Activated naive CD8-positive, alpha-beta T cell treated with anti-CD3 and anti-CD28 coated beads, Interleukin-2, amount 50 U/mL, for 16 hours (primary cell): ENCODE data around the gene TRAF3IP3.

ENCODE experiments used
- DNase-seq: peaks from one replicate; pipeline ENCODE4 v3.0.0-alpha.2; 2020; ENCODE audit warnings: low read depth, low spot score

Gene TRAF3IP3, protein sequence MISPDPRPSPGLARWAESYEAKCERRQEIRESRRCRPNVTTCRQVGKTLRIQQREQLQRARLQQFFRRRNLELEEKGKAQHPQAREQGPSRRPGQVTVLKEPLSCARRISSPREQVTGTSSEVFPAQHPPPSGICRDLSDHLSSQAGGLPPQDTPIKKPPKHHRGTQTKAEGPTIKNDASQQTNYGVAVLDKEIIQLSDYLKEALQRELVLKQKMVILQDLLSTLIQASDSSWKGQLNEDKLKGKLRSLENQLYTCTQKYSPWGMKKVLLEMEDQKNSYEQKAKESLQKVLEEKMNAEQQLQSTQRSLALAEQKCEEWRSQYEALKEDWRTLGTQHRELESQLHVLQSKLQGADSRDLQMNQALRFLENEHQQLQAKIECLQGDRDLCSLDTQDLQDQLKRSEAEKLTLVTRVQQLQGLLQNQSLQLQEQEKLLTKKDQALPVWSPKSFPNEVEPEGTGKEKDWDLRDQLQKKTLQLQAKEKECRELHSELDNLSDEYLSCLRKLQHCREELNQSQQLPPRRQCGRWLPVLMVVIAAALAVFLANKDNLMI

DNA sequence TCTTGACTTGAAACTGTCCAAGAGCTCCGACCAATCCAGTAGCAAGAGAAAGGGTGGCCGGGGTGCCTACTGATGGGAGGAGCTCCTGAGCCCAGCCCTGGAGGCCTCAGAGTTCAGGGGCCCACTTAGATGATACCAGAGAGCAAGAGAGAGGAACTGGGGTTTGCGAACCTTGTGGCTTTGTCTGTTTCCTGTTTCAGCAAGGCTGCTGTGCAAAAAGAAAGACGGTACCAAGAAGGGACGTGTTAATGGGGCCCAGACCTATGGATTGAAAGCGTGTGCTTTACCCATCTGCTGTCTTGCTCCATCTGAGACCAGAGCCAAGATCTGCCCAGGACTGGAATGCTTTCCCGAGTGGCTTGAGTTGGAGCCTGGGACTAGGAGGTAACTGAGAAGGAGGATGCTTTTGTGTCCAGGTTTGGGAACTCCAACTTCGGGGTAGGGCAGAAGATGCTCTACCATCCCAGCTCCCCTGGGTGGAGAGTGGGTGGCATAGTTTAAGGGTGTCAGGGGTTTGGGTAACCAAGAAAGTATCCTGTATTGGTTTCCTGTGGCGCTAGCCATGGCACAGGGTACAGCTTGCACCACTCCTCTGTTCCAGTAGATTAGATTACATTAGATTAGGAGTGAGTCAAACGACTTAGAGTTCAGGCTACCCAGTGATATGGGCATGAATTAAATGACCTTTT is at the start of gene TRAF3IP3:
Gene TRAF3IP3 (plus strand): TSS at position 128 of the 689 bp plus-strand sequence. CDS start 3,987 bp downstream, outside the sequence.
- DNase-seq: peak; percentile 38

DNA sequence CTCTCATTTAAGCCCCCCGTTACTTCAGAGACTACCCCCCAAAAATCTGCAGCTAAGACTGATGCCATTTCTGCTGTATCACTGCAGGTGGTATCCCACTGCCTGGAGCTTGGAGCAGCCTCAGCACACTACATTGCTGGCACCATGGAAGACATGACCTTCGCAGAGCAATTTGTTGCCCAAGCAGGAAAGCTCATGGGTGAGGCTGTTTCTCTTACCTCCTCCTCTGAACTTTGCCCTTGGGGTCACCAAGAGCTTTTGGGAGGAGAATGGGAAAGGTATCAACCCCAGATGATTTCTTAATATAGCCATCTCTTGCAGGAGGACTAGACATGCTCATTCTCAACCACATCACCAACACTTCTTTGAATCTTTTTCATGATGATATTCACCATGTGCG is 49.2 kb upstream of the TRAF3IP3 start:
- DNase-seq: no peak

GRCh38 chr1:209707308-209707707 is 48.5 kb upstream of the TRAF3IP3 start:
- no peak for DNase-seq

DNA sequence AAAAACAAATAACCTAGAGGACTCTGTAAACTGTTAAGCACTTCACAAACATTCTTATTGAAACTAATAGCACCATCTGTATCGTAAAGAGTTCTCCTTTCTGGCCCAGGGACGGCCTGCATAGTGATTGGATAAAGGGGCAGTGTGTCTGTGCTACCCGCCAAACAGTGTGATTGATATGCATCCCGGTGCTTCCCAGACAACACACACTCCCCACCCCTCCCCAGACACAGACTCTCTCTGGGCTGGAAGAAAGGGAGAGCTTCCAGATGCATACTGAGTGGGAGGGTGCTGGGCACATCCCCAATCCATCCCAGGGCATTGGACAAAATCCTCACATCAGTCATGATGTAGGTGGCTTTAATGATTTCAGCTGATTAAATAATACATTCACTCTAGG is 47.6 kb upstream of the TRAF3IP3 start:
- DNase-seq: no peak

DNA sequence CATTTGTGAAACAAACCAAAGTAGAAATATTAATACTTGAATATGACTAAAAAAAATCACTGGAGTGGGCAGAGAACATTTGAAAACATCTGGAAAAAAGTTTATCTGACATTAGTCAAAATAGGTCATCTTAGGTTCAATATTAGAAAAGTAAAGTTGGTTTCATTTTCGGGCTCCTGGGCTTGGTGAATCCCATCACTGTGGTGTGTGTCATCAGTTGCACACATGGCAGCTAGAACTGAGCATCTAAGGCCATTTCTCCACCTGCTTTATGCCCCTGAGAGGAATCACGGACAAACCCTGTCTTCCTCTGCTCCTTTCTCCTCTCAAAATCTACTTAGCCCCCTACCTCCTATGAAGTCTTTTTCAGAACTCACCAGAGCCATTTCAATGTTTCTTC is 45.8 kb upstream of the TRAF3IP3 start:
- DNase-seq: no peak

DNA sequence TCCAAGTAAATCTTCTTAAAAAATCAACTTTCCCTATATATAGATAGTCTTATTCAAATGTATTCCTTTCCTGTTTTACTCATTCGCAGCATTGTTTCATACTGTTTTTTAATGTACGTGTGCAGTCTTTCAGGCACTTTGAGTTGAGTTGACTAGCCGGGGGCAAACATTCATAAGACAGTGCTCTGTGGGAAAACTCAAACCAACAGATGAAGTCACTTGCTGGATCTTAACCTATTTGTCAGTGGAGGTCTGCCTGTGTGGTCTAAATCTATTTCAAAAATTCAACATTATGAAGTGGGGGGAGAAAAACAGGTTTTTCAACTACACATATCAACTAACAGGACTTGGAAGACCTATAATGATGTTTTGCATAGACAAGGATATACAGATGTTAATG is 45.0 kb upstream of the TRAF3IP3 start:
- no peak for DNase-seq

DNA sequence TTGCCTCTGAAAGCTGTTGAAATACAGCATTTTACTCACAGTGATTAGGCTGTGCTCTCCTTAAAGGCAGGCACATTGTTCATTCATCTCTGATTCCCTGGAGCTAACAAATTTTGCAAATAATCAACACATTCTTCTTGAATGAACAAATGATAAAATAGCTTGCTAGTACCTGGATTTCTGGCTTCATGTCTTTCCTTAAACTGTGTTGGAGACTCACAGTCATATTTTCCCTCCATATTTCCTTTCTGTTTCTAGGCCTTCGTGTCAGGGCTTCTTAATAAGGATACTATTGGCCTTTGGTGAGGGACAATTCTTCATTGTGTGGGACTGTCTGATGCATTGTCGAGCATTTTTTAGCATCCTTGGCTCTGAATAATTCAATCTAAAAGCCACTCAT is 41.5 kb upstream of the TRAF3IP3 start:
- no peak for DNase-seq

DNA sequence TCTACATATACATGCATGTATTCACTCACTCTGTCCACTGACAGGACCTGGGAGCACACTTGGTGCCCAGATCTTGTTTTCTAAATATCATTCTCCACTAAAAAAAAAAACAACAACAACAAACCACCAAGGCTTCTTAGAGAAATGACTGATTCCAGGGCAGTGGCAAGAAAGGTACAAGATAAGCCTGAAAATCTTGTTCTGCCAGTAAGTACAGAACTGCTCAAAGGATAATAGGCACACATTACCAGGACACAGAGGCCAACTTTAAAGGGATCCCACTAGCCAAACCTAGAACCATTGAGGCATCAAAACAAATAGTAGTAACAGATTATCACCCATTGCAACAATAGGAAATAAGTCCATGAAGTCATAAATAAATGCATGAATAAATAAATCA is 40.5 kb upstream of the TRAF3IP3 start:
- DNase-seq: no peak

DNA sequence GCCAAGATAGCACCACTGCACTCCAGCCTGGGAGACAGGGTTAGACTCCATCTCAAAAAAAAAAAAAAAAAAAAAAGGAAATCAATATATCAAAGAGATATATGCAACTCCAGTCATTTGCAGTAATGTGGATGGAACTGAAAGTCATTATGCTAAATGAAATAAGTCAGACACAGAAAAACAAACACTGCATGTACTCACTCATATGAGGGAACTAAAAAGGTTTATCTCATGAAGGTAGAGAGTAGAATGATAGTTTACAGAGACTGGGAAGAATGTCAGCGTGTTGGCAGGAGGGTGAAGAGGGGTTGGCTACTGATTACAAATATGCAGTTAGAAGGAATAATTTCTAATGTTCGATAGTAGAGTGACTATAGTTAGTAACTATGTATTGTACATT is 38.0 kb upstream of the TRAF3IP3 start:
- DNase-seq: no peak

DNA sequence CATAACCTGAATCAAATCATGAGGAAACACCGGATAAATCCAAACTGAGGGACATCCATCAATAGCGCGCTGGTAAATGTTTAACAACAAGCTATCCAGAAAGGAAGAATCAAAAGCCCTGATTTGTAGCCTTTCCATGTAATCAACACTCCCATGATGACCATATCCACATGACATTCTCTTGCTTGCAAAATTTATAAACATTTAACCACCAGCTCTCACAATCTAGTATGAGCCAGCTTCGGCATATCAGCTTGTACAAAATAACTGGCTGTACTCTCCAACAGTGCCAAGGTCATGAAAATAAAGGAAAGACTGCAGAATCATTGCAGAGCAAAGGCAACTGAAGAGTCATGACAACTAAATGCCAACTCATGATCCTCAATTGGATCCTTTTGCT is 35.5 kb upstream of the TRAF3IP3 start:
- no peak for DNase-seq

DNA sequence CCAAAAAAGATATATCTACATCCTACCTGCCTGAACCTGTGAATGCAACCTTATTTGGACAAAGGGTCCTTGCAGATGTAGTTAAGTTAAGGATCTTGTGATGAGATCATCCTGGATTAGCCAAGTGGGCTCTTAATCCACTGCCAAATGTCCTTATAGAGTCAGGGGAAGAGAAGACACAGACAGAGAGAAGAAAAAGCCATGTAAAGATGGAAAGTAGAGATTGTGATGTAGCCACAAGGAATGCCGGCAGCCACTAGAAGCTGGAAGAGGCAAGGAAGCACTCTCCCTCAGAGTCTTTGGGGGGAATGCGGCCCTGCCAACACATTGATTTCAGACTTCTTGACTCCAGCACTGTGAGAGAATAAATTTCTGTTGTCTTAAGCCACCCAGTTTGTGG is 35.0 kb upstream of the TRAF3IP3 start:
- DNase-seq: no peak

DNA sequence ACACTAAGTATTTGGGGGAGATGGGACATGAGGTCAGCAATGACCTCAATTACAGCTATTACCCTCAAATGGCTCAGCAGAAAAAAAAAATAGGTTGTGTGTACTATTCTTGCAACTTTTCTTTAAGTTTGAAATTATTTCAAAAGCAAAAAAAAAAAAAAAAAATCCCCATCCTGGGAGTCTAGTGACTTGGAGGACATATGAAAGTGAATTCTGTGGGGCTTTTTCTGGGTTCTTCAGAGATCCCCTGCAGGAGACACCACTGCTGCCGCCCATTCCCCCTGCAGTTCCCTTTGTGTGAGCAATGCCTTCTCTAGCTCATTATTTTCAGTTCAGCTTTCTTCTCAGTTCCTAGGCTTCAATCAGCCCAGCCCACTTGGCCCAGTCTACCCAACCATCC is 34.5 kb upstream of the TRAF3IP3 start:
- no peak for DNase-seq

DNA sequence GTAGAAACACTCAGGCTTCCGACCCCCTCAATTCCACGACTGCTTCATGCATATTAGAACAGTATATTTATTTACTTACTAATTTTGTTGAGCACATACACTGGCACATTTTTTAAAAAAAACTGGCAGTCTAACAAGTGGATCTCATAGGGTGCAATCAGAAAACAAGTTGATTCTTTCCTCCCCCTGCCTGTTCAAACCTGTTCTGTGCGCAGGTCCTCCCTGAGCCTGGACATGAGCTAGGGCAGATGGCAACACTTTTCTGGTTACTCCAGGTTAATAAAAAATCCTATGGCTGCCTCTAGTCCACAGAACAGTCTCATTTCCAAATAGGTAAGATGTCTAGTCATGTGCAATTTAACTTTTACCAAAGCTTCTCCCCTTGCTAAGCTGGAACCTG is 32.6 kb upstream of the TRAF3IP3 start:
- no peak for DNase-seq

DNA sequence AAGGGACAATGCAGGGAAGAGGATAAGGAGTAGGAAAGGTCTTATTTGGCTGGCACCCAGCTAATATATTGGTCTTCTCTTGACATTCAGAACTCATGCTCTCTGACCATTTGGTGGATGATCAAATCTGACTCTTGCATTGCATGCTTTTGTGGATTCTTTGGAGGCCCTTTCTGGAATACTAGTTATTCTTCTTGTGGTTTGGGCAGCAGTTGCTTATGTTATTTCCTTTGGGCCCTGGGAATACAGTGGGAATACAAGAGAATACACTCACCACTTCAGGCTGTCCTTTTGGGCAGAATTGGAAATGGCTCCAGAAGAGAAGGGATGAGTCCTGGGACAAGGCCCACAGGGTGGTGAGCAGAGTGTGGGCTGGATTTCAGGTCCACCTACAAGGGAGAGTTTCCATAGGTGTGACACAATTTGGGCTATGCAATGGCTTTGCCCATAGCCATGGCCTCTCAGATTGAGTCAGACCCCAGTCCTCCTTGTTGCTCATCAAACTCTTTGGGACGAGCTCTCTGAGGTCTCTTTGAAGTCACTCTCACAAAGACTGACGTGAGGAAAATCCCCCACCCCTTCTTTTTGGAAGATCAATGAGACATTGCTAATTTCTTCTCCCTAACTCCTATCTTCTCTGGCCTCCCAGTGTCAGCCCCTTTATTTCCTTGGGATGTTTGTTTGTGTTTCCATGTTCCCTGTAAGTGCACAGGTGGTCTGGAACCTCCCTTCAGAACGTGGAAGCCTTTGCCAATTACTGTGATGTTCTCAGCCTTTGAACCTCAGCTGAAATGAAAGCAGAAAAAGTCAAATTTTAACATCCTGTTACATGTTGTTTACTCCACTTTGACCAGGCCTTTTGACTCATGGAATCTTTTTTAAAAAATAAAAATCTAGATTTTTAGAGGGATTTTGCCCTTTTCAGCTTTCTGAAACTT is 31.8 kb upstream of the TRAF3IP3 start:
- peak; percentile 25 for DNase-seq

DNA sequence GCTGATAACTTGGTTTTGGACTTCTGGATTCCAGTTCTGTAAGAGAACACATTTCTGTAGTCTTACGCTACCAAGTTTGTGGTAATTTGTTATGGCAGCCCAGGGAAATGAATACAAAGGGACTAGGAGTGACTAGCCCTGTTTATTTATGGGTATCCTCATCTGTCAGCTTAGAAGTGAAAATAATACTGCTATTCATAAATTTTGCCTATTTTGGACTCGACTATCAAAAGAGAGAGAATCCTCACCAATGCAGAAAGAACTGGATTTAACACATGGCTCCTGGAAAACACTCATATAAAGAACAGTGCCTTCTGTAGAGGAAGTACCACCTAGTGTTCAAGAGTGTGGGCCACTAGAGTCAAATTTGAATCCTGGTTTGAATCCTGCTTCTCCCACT is 28.6 kb upstream of the TRAF3IP3 start:
- DNase-seq: no peak

GRCh38 chr1:209727785-209728184 is 28.1 kb upstream of the TRAF3IP3 start:
- DNase-seq: no peak

GRCh38 chr1:209728466-209728865 is 27.4 kb upstream of the TRAF3IP3 start:
- DNase-seq: no peak

- no peak for DNase-seq
Observed at GRCh38 chr1:209729436-209729835, 26.4 kb upstream of the TRAF3IP3 start.

GRCh38 chr1:209732725-209733124 is 23.1 kb upstream of the TRAF3IP3 start:
- no peak for DNase-seq

- no peak for DNase-seq
Observed at GRCh38 chr1:209733409-209734192, 22.3 kb upstream of the TRAF3IP3 start.
